ENCODE measurements around the gene RNF207. TPM values are rescaled to one million over a fixed set of nuclear protein-coding genes. Genes with fewer than 3 reads are reported as not detected.

The RNF207 gene
- total RNA-seq, 1 donor from 2014 or later = 6.6 TPM

GRCh38 chr1:6176779-6177178 is 29.1 kb upstream of the RNF207 start:
- peaks cover 31% of the 10 kb centered on the region for H3K27me3 ChIP-seq (ENCODE audit: control insufficient read depth, insufficient read depth, low read length)
- FAIRE-seq (no peak), DNase-seq (ENCODE audit: low read depth) (no peak)
- no peak overlapping the region for H3K4me3 ChIP-seq (ENCODE audit: low read depth, low read length)
- TF ChIP-seq CTCF (IDR thresholded peaks at IDR 0.05; ENCODE audit: insufficient read depth, low read length, severe bottlenecking) = no peak
- H3K36me3 ChIP-seq (ENCODE audit: control insufficient read depth, insufficient read depth, low read length) = no peaks in the 10 kb centered on the region

GRCh38 chr1:6177681-6178380 is 28.1 kb upstream of the RNF207 start:
- H3K27me3 ChIP-seq (ENCODE audit: control insufficient read depth, insufficient read depth, low read length) = peaks cover 31% of the 10 kb centered on the region
- H3K4me3 ChIP-seq (ENCODE audit: low read depth, low read length) = no peak overlapping the region
- no peak for DNase-seq (ENCODE audit: low read depth)
- H3K36me3 ChIP-seq (ENCODE audit: control insufficient read depth, insufficient read depth, low read length) = no peaks in the 10 kb centered on the region
- FAIRE-seq = no peak
- TF ChIP-seq CTCF (IDR thresholded peaks at IDR 0.05; ENCODE audit: insufficient read depth, low read length, severe bottlenecking) = no peak

- no peak for DNase-seq (ENCODE audit: low read depth)
- FAIRE-seq = no peak
- Histone ChIP-seq H3K4me3 (ENCODE audit: low read depth, low read length) (no peak overlapping the region), H3K36me3 (ENCODE audit: control insufficient read depth, insufficient read depth, low read length) (no peaks in the 10 kb centered on the region), H3K27me3 (ENCODE audit: control insufficient read depth, insufficient read depth, low read length) (peaks cover 31% of the 10 kb centered on the region)
- no peak for TF ChIP-seq CTCF (IDR thresholded peaks at IDR 0.05; ENCODE audit: insufficient read depth, low read length, severe bottlenecking)
Observed at GRCh38 chr1:6178751-6179563, 27.0 kb upstream of the RNF207 start.

GRCh38 chr1:6179564-6180175 is 26.2 kb upstream of the RNF207 start:
- Histone ChIP-seq H3K4me3 (ENCODE audit: low read depth, low read length) (no peak overlapping the region), H3K27me3 (ENCODE audit: control insufficient read depth, insufficient read depth, low read length) (peaks cover 31% of the 10 kb centered on the region), H3K36me3 (ENCODE audit: control insufficient read depth, insufficient read depth, low read length) (no peaks in the 10 kb centered on the region)
- no peak for TF ChIP-seq CTCF (IDR thresholded peaks at IDR 0.05; ENCODE audit: insufficient read depth, low read length, severe bottlenecking)
- FAIRE-seq = no peak
- no peak for DNase-seq (ENCODE audit: low read depth)

- no peak within 1 kb of the TSS for H3K4me3 ChIP-seq (ENCODE audit: low read depth, low read length)
- H3K36me3 ChIP-seq (ENCODE audit: control insufficient read depth, insufficient read depth, low read length) = no peaks in the 10 kb centered on the region
- no peak for DNase-seq (ENCODE audit: low read depth)
- FAIRE-seq = no peak
- H3K27me3 ChIP-seq (ENCODE audit: control insufficient read depth, insufficient read depth, low read length) = peaks cover 31% of the 10 kb centered on the region
- no peak for TF ChIP-seq CTCF (IDR thresholded peaks at IDR 0.05; ENCODE audit: insufficient read depth, low read length, severe bottlenecking)
Observed at GRCh38 chr1:6180268-6180706, 25.6 kb upstream of the RNF207 start, which contains the start of gene CHD5. CHD5 (minus strand) TSS chr1:6180321; CDS start chr1:6180023, 298 bp downstream.
